WTC11 (cell line): ENCODE data around the gene MRGPRF. TPM values are rescaled to one million over a fixed set of nuclear protein-coding genes. Genes with fewer than 3 reads are reported as not detected.

Experiments used
- ATAC-seq: fragments of 200-7000 bp; cut with Tn5 transposase; 2 replicates; pipeline ENCODE4 v1.10.0; 2021; ENCODE audit warnings: mild to moderate bottlenecking, moderate library complexity
- CTCF ChIA-PET: fragments of 300-600 bp; sonication (Branson Sonifier 250); formaldehyde crosslinking; loops from one replicate; lab custom pipeline; 2021; ENCODE audit warnings: antibody characterized with exemption; lab: Charles Lee
- POLR2A ChIA-PET: fragments of 350-600 bp; sonication (Branson Sonifier 250); formaldehyde crosslinking; loops from one replicate; lab custom pipeline; 2021; ENCODE audit warnings: antibody characterized with exemption; lab: Charles Lee
- DNase-seq: peaks from one replicate; pipeline ENCODE4 v3.0.0; 2021; ENCODE audit warnings: low spot score
- H3K27ac Mint-ChIP-seq: 2 replicates; pipeline ENCODE4 v1.8.0; 2021; ENCODE audit warnings: mixed read lengths
- H3K27me3 Mint-ChIP-seq: 2 replicates; pipeline ENCODE4 v1.8.0; 2021; ENCODE audit warnings: low read depth, mild to moderate bottlenecking, moderate library complexity, mixed read lengths
- H3K36me3 Mint-ChIP-seq: 2 replicates; pipeline ENCODE4 v1.8.0; 2021; ENCODE audit warnings: mixed read lengths
- H3K4me1 Mint-ChIP-seq: 2 replicates; pipeline ENCODE4 v1.8.0; 2022; ENCODE audit warnings: mixed read lengths
- H3K4me3 Mint-ChIP-seq: 2 replicates; pipeline ENCODE4 v1.8.0; 2021; ENCODE audit warnings: mild to moderate bottlenecking, moderate library complexity, mixed read lengths
- H3K9me3 Mint-ChIP-seq: 2 replicates; pipeline ENCODE4 v1.8.0; 2021; ENCODE audit warnings: mixed read lengths
- ESRRA ChIP-seq: sonication (generic); formaldehyde crosslinking; IDR thresholded peaks from 2 replicates; pipeline ENCODE4 v1.8.1; 2022; ENCODE audit warnings: mild to moderate bottlenecking, missing genetic modification reagents, borderline replicate concordance
- FOXK1 ChIP-seq: sonication (generic); formaldehyde crosslinking; IDR thresholded peaks from 2 replicates; pipeline ENCODE4 v1.8.0; 2022; ENCODE audit warnings: mild to moderate bottlenecking, moderate library complexity, missing genetic modification reagents
- GABPB1 ChIP-seq: sonication (generic); formaldehyde crosslinking; IDR thresholded peaks from 2 replicates; pipeline ENCODE4 v1.8.1; 2023; ENCODE audit warnings: mild to moderate bottlenecking, missing genetic modification reagents
- JAZF1 ChIP-seq: fragments of 250-450 bp; sonication (Bioruptor Pico); IDR thresholded peaks from 2 replicates; pipeline ENCODE4 v1.9.0; 2021; ENCODE audit warnings: moderate library complexity, mild to moderate bottlenecking, inconsistent platforms
- MXD4 ChIP-seq: fragments of 250-450 bp; sonication (Bioruptor Pico); IDR thresholded peaks from 2 replicates; pipeline ENCODE4 v1.8.0; 2021; ENCODE audit warnings: mild to moderate bottlenecking, moderate library complexity, borderline replicate concordance
- NR3C1 ChIP-seq: sonication (generic); formaldehyde crosslinking; conservative IDR thresholded peaks from 2 replicates; pipeline ENCODE4 v1.8.1; 2023; ENCODE audit warnings: low read depth, mild to moderate bottlenecking, missing genetic modification reagents
- SMAD3 ChIP-seq: sonication (generic); formaldehyde crosslinking; IDR thresholded peaks from 2 replicates; pipeline ENCODE4 v1.8.0; 2022; ENCODE audit warnings: missing genetic modification reagents, mild to moderate bottlenecking, borderline replicate concordance
- SMAD4 ChIP-seq: sonication (generic); formaldehyde crosslinking; IDR thresholded peaks from 2 replicates; pipeline ENCODE4 v1.8.0; 2022; ENCODE audit warnings: mild to moderate bottlenecking, missing genetic modification reagents
- TCF7 ChIP-seq: sonication (generic); formaldehyde crosslinking; IDR thresholded peaks from 2 replicates; pipeline ENCODE4 v1.8.0; 2022; ENCODE audit warnings: mild to moderate bottlenecking, low read depth, missing genetic modification reagents, moderate library complexity
- TEAD1 ChIP-seq: sonication (generic); formaldehyde crosslinking; IDR thresholded peaks from 2 replicates; pipeline ENCODE4 v1.8.0; 2022; ENCODE audit warnings: mild to moderate bottlenecking, missing genetic modification reagents
- ZNF121 ChIP-seq: sonication (generic); formaldehyde crosslinking; IDR thresholded peaks from 2 replicates; pipeline ENCODE4 v1.8.0; 2023; ENCODE audit warnings: missing genetic modification reagents
- ZNF232 ChIP-seq: sonication (generic); formaldehyde crosslinking; IDR thresholded peaks from 2 replicates; pipeline ENCODE4 v1.8.0; 2022; ENCODE audit warnings: mild to moderate bottlenecking, missing genetic modification reagents
- ZNF263 ChIP-seq: sonication (generic); formaldehyde crosslinking; IDR thresholded peaks from 2 replicates; pipeline ENCODE4 v1.8.1; 2022; ENCODE audit warnings: low read depth, mild to moderate bottlenecking, moderate library complexity, missing genetic modification reagents
- ZNF416 ChIP-seq: fragments of 250-450 bp; sonication (Bioruptor Pico); IDR thresholded peaks from 2 replicates; pipeline ENCODE4 v1.9.0; 2021; ENCODE audit warnings: mild to moderate bottlenecking, inconsistent platforms
- total RNA-seq: library from RNA; stranded (reverse); gene quantifications from 3 replicates; pipeline ENCODE4 v1.2.3, GENCODE V29; 2021
- TF ChIP-seq, protein P1 (sequence below): fragments of 250-450 bp; sonication (Bioruptor Pico); IDR thresholded peaks from 2 replicates; pipeline ENCODE4 v1.8.0; 2021; ENCODE audit warnings: mild to moderate bottlenecking
- TF ChIP-seq, protein P2 (sequence below): sonication (generic); formaldehyde crosslinking; IDR thresholded peaks from 2 replicates; pipeline ENCODE4 v1.8.1; 2023; ENCODE audit warnings: mild to moderate bottlenecking, missing genetic modification reagents
- TF ChIP-seq, protein P3 (sequence below): sonication (generic); formaldehyde crosslinking; IDR thresholded peaks from 2 replicates; pipeline ENCODE4 v1.8.0; 2022; ENCODE audit warnings: mild to moderate bottlenecking, missing genetic modification reagents

The MRGPRF gene
- total RNA-seq, 1 experiment from 2014 or later: 3.8 TPM

DNA sequence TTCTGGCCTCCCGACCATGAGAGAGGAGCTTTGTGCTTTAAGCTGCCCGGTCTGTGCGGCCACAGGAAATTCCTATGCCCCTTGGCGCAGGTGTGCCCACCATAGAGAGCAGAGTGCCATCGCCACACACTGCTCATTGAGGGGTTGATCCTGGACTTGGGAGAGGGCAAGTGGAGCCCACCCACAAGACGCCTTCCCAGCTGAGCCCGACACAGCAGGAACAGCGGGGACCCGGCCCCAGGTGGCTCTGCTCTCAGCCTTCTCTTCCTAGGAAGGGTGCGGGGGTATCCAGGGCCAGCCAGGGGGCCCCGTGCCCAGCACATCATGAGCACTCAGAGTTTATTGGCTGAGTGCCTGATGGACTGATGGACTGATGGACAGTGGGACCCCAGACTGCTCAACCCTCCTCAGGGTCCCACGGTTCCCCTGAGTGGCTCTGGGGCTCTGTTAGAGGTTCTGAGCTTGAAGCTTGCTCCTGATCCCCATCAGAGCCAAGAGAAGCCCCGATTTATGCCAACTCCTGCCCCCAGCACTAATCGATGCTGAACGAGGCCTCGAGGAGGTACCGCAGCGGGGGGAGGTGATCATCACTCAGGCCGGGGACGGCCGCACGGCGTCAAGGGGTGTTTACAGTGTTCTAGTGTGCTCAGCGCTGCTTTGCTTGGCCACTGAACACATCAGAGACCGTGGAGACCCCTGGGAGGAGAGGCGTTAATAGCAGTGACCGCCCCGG is 18.7 kb downstream of the MRGPRF start:
- TF ChIP-seq ZNF416 (CRISPR knock-in tag): no peak
- TF ChIP-seq JAZF1: no peak
- no peak for TF ChIP-seq NR3C1 (CRISPR knock-in tag)
- TF ChIP-seq ESRRA (CRISPR knock-in tag): no peak
- TF ChIP-seq, protein P1, sequence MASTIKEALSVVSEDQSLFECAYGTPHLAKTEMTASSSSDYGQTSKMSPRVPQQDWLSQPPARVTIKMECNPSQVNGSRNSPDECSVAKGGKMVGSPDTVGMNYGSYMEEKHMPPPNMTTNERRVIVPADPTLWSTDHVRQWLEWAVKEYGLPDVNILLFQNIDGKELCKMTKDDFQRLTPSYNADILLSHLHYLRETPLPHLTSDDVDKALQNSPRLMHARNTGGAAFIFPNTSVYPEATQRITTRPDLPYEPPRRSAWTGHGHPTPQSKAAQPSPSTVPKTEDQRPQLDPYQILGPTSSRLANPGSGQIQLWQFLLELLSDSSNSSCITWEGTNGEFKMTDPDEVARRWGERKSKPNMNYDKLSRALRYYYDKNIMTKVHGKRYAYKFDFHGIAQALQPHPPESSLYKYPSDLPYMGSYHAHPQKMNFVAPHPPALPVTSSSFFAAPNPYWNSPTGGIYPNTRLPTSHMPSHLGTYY (CRISPR knock-in tag): no peak
- peak; percentile 10 for DNase-seq
- Mint-ChIP-seq H3K4me1 (peaks cover 3% of the 10 kb centered on the region; the same call in 1 of the 2 replicates), H3K9me3 (no peaks in the 10 kb centered on the region), H3K36me3 (no peaks in the 10 kb centered on the region), H3K27ac (no peak overlapping the region), H3K4me3 (no peak overlapping the region), H3K27me3 (no peaks in the 10 kb centered on the region)
- ATAC-seq: no peak
- ChIA-PET POLR2A (no interaction called here), CTCF (no interaction called here)

DNA sequence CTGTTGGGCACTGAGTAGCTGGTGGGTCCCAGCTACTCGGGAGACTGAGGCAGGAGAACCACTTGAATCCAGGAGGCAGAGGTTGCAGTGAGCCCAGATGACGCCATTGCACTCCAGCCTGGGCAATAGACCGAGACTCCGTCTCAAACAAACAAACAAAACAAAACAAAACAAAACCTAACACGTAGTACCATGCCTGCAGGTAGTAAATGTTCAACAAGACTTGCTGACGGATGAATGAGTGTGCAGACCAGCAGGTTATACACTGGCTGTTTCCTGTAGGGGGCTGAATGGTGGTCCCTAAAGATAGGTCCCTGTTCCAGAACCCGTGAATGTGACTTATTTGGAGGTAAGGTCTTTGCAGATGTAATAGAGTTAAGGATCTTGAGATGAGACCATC is 19.5 kb downstream of the MRGPRF start:
- no peak for DNase-seq

DNA sequence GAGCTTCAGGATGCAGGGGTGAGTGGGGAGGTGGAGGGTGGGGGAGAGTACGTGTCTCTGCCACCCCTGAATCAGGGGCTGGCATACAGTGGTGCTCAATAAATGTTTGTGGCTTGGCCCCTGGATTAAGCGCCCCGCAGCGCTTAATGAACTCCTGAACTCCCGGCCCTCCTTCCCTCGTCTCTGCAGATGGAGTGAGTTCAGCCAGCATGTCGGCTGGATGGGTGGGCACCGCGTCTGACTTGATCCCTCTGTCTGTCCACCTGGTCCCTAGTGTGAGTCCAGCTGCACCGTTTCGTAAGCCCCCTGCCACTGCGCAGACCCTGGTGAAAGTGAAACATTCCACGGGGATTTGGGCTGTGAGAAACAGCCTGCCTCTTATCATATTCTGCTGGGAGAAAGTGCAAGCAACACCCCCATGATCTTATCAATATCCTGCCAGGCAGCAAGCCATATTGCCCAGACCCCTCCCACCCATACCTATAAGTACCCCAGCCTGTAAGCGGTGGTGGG is 20.2 kb downstream of the MRGPRF start:
- Mint-ChIP-seq H3K9me3 (no peaks in the 10 kb centered on the region), H3K27me3 (no peaks in the 10 kb centered on the region), H3K4me1 (no peaks in the 10 kb centered on the region), H3K27ac (no peak overlapping the region), H3K4me3 (no peak overlapping the region), H3K36me3 (no peaks in the 10 kb centered on the region)
- ChIA-PET POLR2A (no interaction called here), CTCF (interaction anchor here (1.3 kb wide), 2 partner anchors 37 to 38 kb away, joined by 3 to 4 read pairs; no protein-coding TSS in a partner anchor)
- peak; percentile 4 for DNase-seq
- ATAC-seq: no peak
- TF ChIP-seq GABPB1: no peak
- TF ChIP-seq ZNF121 (CRISPR knock-in tag): no peak
- TF ChIP-seq ZNF263: no peak
- no peak for TF ChIP-seq ZNF232
- TF ChIP-seq, protein P2, sequence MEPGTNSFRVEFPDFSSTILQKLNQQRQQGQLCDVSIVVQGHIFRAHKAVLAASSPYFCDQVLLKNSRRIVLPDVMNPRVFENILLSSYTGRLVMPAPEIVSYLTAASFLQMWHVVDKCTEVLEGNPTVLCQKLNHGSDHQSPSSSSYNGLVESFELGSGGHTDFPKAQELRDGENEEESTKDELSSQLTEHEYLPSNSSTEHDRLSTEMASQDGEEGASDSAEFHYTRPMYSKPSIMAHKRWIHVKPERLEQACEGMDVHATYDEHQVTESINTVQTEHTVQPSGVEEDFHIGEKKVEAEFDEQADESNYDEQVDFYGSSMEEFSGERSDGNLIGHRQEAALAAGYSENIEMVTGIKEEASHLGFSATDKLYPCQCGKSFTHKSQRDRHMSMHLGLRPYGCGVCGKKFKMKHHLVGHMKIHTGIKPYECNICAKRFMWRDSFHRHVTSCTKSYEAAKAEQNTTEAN (CRISPR knock-in tag): no peak
- no peak for TF ChIP-seq TCF7 (CRISPR knock-in tag)
- TF ChIP-seq, protein P3, sequence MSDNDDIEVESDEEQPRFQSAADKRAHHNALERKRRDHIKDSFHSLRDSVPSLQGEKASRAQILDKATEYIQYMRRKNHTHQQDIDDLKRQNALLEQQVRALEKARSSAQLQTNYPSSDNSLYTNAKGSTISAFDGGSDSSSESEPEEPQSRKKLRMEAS (CRISPR knock-in tag): no peak
- TF ChIP-seq TEAD1 (CRISPR knock-in tag): no peak
- no peak for TF ChIP-seq SMAD3
- no peak for TF ChIP-seq MXD4 (CRISPR knock-in tag)

More for the DNA sequence above, 19.5 kb downstream of the MRGPRF start:
- Mint-ChIP-seq H3K4me3 (no peak overlapping the region), H3K36me3 (no peaks in the 10 kb centered on the region), H3K27ac (no peak overlapping the region), H3K9me3 (no peaks in the 10 kb centered on the region), H3K27me3 (no peaks in the 10 kb centered on the region), H3K4me1 (peaks cover 3% of the 10 kb centered on the region; the same call in 1 of the 2 replicates)
- TF ChIP-seq SMAD4 (CRISPR knock-in tag) (no peak), FOXK1 (CRISPR knock-in tag) (no peak), MXD4 (CRISPR knock-in tag) (no peak), TCF7 (CRISPR knock-in tag) (no peak)
- CTCF ChIA-PET: interaction anchor here (1.3 kb wide), 2 partner anchors 37 to 38 kb away, joined by 3 to 4 read pairs; no protein-coding TSS in a partner anchor
- POLR2A ChIA-PET: no interaction called here
- no peak for ATAC-seq
